Transverse colon (tissue), 3 donors: ENCODE results near the gene ZNF385B.

Experiments
- POLR2A ChIP-seq: fragments of 450-650 bp; IDR thresholded peaks from one replicate; pipeline ENCODE4 v1.6.1; 2016; ENCODE audit warnings: antibody characterized with exemption, mild to moderate bottlenecking, moderate library complexity
- POLR2AphosphoS5 ChIP-seq, 3 donors: sonication (generic); formaldehyde crosslinking; IDR thresholded peaks; one replicate each; pipeline ENCODE4 v1.6.1; 2016; ENCODE audit warnings: antibody characterized with exemption in 3 of 3

- TF ChIP-seq POLR2AphosphoS5 (IDR thresholded peaks at IDR 0.05) (no peak), POLR2A (no peak)
Observed at GRCh38 chr2:179556425-179556824, 305.0 kb downstream of the ZNF385B start.
